ENCODE results near the gene ASMT. TPM values are rescaled to one million over a fixed set of nuclear protein-coding genes. Genes with fewer than 3 reads are reported as not detected.

Gene ASMT
- total RNA-seq, 1 donor from 2014 or later: 0.30 TPM

DNA sequence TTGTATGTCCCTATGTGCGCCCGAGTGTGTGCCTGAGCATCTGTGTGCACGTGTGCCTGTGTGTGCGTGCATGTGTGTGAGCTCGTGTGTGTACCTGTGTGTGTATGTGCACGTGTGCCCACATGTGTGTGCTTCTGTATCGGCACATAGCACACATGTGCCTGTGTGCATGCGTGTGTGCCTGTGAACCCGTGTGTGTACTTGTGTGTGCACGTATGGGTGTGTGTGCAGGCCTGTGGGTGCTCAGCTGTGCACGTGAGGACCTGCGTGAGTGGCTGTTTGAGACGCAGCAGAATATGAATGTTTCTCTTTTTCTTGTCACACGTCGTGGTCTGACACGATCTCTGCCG lies 19.2 kb upstream of the ASMT start:
- Mint-ChIP-seq H3K36me3 (ENCODE audit: low read depth) (peaks cover 37% of the 10 kb centered on the region), H3K27me3 (ENCODE audit: low read depth) (no peaks in the 10 kb centered on the region)
- TF ChIP-seq, protein P1, sequence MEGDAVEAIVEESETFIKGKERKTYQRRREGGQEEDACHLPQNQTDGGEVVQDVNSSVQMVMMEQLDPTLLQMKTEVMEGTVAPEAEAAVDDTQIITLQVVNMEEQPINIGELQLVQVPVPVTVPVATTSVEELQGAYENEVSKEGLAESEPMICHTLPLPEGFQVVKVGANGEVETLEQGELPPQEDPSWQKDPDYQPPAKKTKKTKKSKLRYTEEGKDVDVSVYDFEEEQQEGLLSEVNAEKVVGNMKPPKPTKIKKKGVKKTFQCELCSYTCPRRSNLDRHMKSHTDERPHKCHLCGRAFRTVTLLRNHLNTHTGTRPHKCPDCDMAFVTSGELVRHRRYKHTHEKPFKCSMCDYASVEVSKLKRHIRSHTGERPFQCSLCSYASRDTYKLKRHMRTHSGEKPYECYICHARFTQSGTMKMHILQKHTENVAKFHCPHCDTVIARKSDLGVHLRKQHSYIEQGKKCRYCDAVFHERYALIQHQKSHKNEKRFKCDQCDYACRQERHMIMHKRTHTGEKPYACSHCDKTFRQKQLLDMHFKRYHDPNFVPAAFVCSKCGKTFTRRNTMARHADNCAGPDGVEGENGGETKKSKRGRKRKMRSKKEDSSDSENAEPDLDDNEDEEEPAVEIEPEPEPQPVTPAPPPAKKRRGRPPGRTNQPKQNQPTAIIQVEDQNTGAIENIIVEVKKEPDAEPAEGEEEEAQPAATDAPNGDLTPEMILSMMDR (IDR thresholded peaks at IDR 0.05): no peak

DNA sequence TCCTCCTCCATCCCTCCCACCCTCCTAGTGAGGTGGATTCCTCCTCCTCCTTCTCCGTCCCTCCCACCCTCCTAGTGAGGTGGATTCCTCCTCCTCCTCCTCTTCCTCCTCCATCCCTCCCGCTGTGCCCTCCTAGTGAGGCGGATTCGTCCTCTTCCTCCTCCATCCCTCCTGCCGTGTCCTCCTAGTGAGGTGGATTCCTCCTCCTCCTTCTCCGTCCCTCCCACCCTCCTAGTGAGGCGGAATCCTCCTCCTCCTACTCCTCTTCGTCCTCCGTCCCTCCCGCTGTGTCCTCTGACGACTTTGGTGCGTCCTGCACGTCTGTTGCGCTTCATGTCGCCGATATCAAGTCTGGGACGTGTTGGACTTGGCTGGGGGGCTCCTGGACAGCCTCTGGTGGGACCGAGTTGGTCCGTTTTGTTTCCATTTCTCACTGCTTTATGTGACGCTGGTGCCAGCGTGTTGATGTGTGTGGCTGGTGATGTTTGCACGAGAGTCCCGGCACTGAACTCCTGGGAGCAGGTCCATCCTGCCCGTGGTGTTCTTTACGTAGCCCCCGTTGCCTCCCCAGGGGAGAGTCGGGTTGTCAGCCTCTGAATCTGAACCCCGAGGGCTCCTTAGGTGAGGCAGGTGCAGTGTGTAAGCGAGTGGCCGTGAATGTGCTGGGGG lies 18.0 kb upstream of the ASMT start:
- no peaks in the 10 kb centered on the region for H3K27me3 Mint-ChIP-seq (ENCODE audit: low read depth)
- H3K4me1 Mint-ChIP-seq (ENCODE audit: low read depth): peaks cover 18% of the 10 kb centered on the region
- DNase-seq (ENCODE audit: low spot score): peak; percentile 75
- H3K4me3 Mint-ChIP-seq (ENCODE audit: unreplicated experiment): no peak overlapping the region
- H3K27ac Mint-ChIP-seq (ENCODE audit: unreplicated experiment): no peak overlapping the region
- no peaks in the 10 kb centered on the region for H3K9me3 Mint-ChIP-seq (ENCODE audit: low read depth)
- peaks cover 41% of the 10 kb centered on the region for H3K36me3 Mint-ChIP-seq (ENCODE audit: low read depth)
- TF ChIP-seq, protein P1 (IDR thresholded peaks at IDR 0.05): no peak

More for the DNA sequence above, 19.2 kb upstream of the ASMT start:
- Mint-ChIP-seq H3K4me1 (ENCODE audit: low read depth) (peaks cover 18% of the 10 kb centered on the region), H3K9me3 (ENCODE audit: low read depth) (no peaks in the 10 kb centered on the region), H3K27ac (ENCODE audit: unreplicated experiment) (no peak overlapping the region), H3K4me3 (ENCODE audit: unreplicated experiment) (no peak overlapping the region)
- DNase-seq (ENCODE audit: low spot score): peak; percentile 68

DNA sequence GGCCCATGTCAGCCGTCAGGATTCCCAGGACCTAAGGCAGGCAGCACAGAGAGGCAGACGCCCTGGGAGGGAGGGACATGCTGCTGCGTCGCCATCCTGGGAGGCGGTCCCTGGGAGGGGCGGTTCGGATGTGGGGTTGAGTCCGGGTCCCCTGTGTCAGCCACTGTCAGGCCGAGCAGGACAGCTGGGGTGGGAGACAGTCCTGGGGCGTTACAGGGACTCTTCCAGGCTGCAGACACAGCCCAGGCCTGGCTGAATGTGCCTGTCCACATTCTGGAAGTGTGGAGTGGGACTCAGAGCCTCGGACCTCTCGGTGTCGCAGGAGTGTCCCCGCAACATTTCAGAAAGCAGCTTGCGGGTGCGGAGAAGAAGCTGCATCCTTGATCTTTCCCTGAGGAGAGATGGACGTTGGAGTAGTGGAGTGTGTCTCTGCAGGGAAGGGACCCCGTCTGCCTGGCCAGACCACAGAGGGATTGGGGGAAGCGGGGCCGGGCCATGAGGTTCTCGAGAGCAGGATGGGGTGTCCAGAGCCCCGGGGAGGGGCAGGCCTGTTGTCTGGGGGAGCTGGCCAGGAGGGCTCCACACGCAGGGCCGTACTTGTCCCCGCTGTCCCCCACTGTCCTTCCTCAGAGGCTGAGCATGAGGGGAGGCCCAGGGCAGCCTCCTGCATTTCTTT lies 17.4 kb upstream of the ASMT start:
- no peak overlapping the region for H3K27ac Mint-ChIP-seq (ENCODE audit: unreplicated experiment)
- peaks cover 18% of the 10 kb centered on the region for H3K4me1 Mint-ChIP-seq (ENCODE audit: low read depth)
- DNase-seq (ENCODE audit: low spot score): peak; percentile 86
- no peak overlapping the region for H3K4me3 Mint-ChIP-seq (ENCODE audit: unreplicated experiment)
- H3K36me3 Mint-ChIP-seq (ENCODE audit: low read depth): peaks cover 48% of the 10 kb centered on the region
- no peaks in the 10 kb centered on the region for H3K9me3 Mint-ChIP-seq (ENCODE audit: low read depth)
- TF ChIP-seq, protein P1 (IDR thresholded peaks at IDR 0.05): no peak
- H3K27me3 Mint-ChIP-seq (ENCODE audit: low read depth): no peaks in the 10 kb centered on the region

DNA sequence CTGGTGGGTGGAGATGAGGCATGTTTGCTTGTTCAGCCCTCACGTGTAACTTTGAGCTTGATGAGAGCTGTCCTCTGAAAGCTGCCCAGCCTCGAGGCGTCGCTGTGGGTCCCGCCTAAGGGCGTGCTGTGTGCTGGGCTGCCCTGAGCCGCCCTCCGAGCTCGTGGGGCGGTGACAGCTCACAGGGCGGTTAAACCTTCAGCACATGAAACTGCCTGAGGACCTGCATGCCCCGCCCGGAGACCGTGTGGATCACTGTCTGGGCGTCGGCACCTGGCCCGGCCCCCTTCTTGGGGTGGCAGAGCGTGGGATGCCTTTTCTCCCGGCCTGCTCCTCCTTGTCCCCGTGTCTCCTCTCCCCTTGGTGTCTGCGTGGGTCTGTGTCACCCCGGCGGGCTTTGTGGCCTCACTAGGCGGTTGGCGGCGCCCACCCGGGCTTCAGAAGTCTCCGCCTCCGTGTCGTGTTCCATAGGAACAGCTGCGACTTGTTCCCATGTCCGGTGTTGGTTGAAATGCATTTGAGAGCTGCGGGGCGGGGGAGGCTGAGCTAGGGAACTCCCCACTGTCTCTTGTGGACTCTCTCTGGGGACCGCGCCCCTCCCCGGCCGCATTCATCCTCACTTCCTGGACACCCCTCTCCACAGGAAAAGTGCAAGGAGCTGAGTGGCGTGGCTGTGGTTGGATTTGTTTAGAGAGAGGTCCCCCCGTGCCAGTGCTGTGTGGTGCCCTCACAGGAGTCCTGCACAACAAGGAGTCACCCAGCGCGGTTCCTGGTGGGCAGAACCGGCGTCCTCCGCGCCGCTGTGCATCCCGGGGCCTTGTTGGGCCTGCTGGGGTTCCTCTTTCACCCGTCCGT lies 16.6 kb upstream of the ASMT start:
- Mint-ChIP-seq H3K36me3 (ENCODE audit: low read depth) (peaks cover 51% of the 10 kb centered on the region), H3K4me3 (ENCODE audit: unreplicated experiment) (no peak overlapping the region), H3K27me3 (ENCODE audit: low read depth) (no peaks in the 10 kb centered on the region), H3K9me3 (ENCODE audit: low read depth) (no peaks in the 10 kb centered on the region), H3K27ac (ENCODE audit: unreplicated experiment) (no peak overlapping the region), H3K4me1 (ENCODE audit: low read depth) (peaks cover 11% of the 10 kb centered on the region)
- DNase-seq (ENCODE audit: low spot score): peak; percentile 79
- TF ChIP-seq, protein P1 (IDR thresholded peaks at IDR 0.05): no peak
